ENCODE results near the gene CARMIL1.

GRCh38 chr6:25458485-25458884, 179.3 kb downstream of the CARMIL1 start:
- TF ChIP-seq CTCF (IDR thresholded peaks at IDR 0.05) = no peak
- no peak for TF ChIP-seq EP300 (IDR thresholded peaks at IDR 0.05)
- TF ChIP-seq POLR2AphosphoS5 (IDR thresholded peaks at IDR 0.05) = no peak
